Breast epithelium (tissue), 3 donors: Measurements from ENCODE around the gene ARHGAP27.
"Not testable (repeated sequence)": the region's sequence is repeated elsewhere in the genome, so short reads cannot be mapped to it uniquely, and the experiment has no call there.

Source experiments
- CTCF ChIP-seq, 3 donors: fragments of 450-650 bp; IDR thresholded peaks; one replicate each; pipeline ENCODE4 v1.5.1; 2016 to 2017; ENCODE audit warnings: antibody characterized with exemption in 3 of 3, mild to moderate bottlenecking in 3 of 3, moderate library complexity in 3 of 3
- POLR2A ChIP-seq: fragments of 450-650 bp; IDR thresholded peaks from one replicate; pipeline ENCODE4 v1.6.1; 2016; ENCODE audit warnings: antibody characterized with exemption, mild to moderate bottlenecking, moderate library complexity
- POLR2AphosphoS5 ChIP-seq, 3 donors: sonication (generic); formaldehyde crosslinking; IDR thresholded peaks; one replicate each; pipeline ENCODE4 v1.6.1; 2017; ENCODE audit warnings: antibody characterized with exemption in 3 of 3

GRCh38 chr17:45453225-45453534 lies 20.5 kb upstream of the ARHGAP27 start:
- not testable (repeated sequence) for TF ChIP-seq POLR2AphosphoS5 (IDR thresholded peaks at IDR 0.05); POLR2A; CTCF (IDR thresholded peaks at IDR 0.05)
